Measurements from ENCODE around the gene RAB11FIP2. TPM values are rescaled to one million over a fixed set of nuclear protein-coding genes. Genes with fewer than 3 reads are reported as not detected.

The RAB11FIP2 gene
- 15.4 and 21.2 TPM in 2 replicates for total RNA-seq

GRCh38 chr10:118046395-118047156 is at the start of gene RAB11FIP2:
TSS of gene RAB11FIP2 (minus strand) at chr10:118046941. CDS start at chr10:118046163, 778 bp downstream.

